B cell (primary cell): ENCODE data around the gene MSH2. TPM values are rescaled to one million over a fixed set of nuclear protein-coding genes. Genes with fewer than 3 reads are reported as not detected.

Source experiments
- ATAC-seq: fragments of 200-7000 bp; cut with Tn5 transposase; one replicate; pipeline ENCODE4 v1.10.0; 2021; ENCODE audit warnings: low read depth, mild to moderate bottlenecking, moderate number of reproducible peaks, moderate library complexity
- CTCF ChIA-PET: fragments of 350-600 bp; sonication (Branson Sonifier 250); formaldehyde crosslinking; loops from one replicate; lab custom pipeline; 2021; ENCODE audit warnings: antibody characterized with exemption, inconsistent platforms; lab: Charles Lee
- POLR2A ChIA-PET: fragments of 350-600 bp; sonication (Branson Sonifier 250); formaldehyde crosslinking; loops from one replicate; lab custom pipeline; 2021; ENCODE audit warnings: antibody characterized with exemption; lab: Charles Lee
- DNase-seq: peaks from one replicate; pipeline ENCODE4 v3.0.0; 2013
- H2AFZ ChIP-seq: 2 replicates; pipeline ENCODE4 v1.6.1; 2012; ENCODE audit warnings: mild to moderate bottlenecking, low read depth, low read length; ENCODE audit not compliant: insufficient read depth, poor library complexity, severe bottlenecking
- H3K27ac ChIP-seq, 2 donors: 1 replicate in 1 of 2; 2 replicates in 1 of 2; pipeline ENCODE4 v1.5.1; 2012 to 2013; ENCODE audit warnings: low read length in 2 of 2, mild to moderate bottlenecking in 2 of 2, moderate library complexity in 1 of 2
- H3K27me3 ChIP-seq, 4 experiments: fragments of 200-600 bp in 1 of 4; sonication (generic) in 1 of 4; replicated peaks in 1 of 4; 1 replicate in 2 of 4; 2 replicates in 2 of 4; pipeline versions ENCODE4 v1.6.1 to v1.7.0; 2013 to 2016; ENCODE audit warnings: low read length in 3 of 4, mild to moderate bottlenecking in 2 of 4, mixed read lengths in 1 of 4, moderate library complexity in 1 of 4; ENCODE audit not compliant: insufficient read depth in 4 of 4, control insufficient read depth in 3 of 4; ENCODE audit errors: control extremely low read depth in 1 of 4
- H3K36me3 ChIP-seq, 2 experiments: replicated peaks in 1 of 2; 1 replicate in 1 of 2; 2 replicates in 1 of 2; pipeline versions ENCODE4 v1.6.1 to v1.7.1; 2013; ENCODE audit warnings: low read length in 1 of 2; ENCODE audit not compliant: insufficient read depth in 2 of 2, control insufficient read depth in 1 of 2; ENCODE audit errors: control extremely low read depth in 1 of 2, extremely low read depth in 1 of 2
- H3K4me1 ChIP-seq, 2 donors: fragments of 200-600 bp in 1 of 2; sonication (generic) in 1 of 2; 1 replicate in 1 of 2; 2 replicates in 1 of 2; pipeline versions ENCODE4 v1.5.1 to v1.6.1; 2013 to 2017; ENCODE audit warnings: low read length in 2 of 2; ENCODE audit not compliant: control insufficient read depth in 2 of 2, insufficient read depth in 2 of 2
- H3K4me2 ChIP-seq: replicated peaks from 2 replicates; pipeline ENCODE3; 2012; ENCODE audit warnings: mild to moderate bottlenecking, low read depth, low read length; ENCODE audit not compliant: poor library complexity, severe bottlenecking
- H3K4me3 ChIP-seq, 5 experiments: fragments of 200-600 bp in 1 of 5; sonication (generic) in 1 of 5; 1 replicate in 3 of 5; 2 replicates in 2 of 5; pipeline versions ENCODE4 v1.5.1 to v1.7.0; 2011 to 2016; ENCODE audit warnings: low read length in 4 of 5, mild to moderate bottlenecking in 4 of 5, low read depth in 2 of 5, control low read depth in 1 of 5, moderate library complexity in 1 of 5; ENCODE audit not compliant: insufficient read depth in 1 of 5; ENCODE audit errors: control extremely low read depth in 1 of 5, extremely low read depth in 1 of 5
- H3K79me2 ChIP-seq: fragments of 200-600 bp; sonication (generic); one replicate; pipeline ENCODE4 v1.6.0; 2016; ENCODE audit warnings: low read length; ENCODE audit not compliant: control insufficient read depth, insufficient read depth
- H3K9ac ChIP-seq: fragments of 200-600 bp; sonication (generic); 2 replicates; pipeline ENCODE4 v1.6.1; 2017; ENCODE audit warnings: mild to moderate bottlenecking, low read length, moderate library complexity
- H3K9me3 ChIP-seq, 3 donors: one replicate each; pipeline versions ENCODE4 v1.6.1 to v1.7.1; 2013; ENCODE audit warnings: low read length in 2 of 3; ENCODE audit not compliant: control insufficient read depth in 2 of 3, insufficient read depth in 1 of 3; ENCODE audit errors: control extremely low read depth in 1 of 3
- H4K20me1 ChIP-seq: 2 replicates; pipeline ENCODE4 v1.6.0; 2012; ENCODE audit warnings: mild to moderate bottlenecking, low read length; ENCODE audit not compliant: insufficient read depth, control insufficient read depth, poor library complexity, severe bottlenecking
- H3K27ac Mint-ChIP-seq: one replicate; pipeline ENCODE4 v1.8.0; 2021; ENCODE audit warnings: mixed read lengths
- H3K27me3 Mint-ChIP-seq: one replicate; pipeline ENCODE4 v1.8.0; 2021; ENCODE audit warnings: mixed read lengths
- H3K4me1 Mint-ChIP-seq: one replicate; pipeline ENCODE4 v1.8.0; 2021; ENCODE audit warnings: mixed read lengths
- H3K4me3 Mint-ChIP-seq: one replicate; pipeline ENCODE4 v1.8.0; 2021; ENCODE audit warnings: mixed read lengths
- H3K9me3 Mint-ChIP-seq: one replicate; pipeline ENCODE4 v1.8.0; 2022; ENCODE audit warnings: mixed read lengths; ENCODE audit not compliant: insufficient read depth
- CTCF ChIP-seq: fragments of 200-600 bp; IDR thresholded peaks from one replicate; pipeline ENCODE4 v1.8.0; 2022; ENCODE audit warnings: antibody characterized with exemption, mild to moderate bottlenecking
- EZH2 ChIP-seq: IDR thresholded peaks from 2 replicates; pipeline ENCODE4 v1.6.1; 2012; ENCODE audit warnings: borderline replicate concordance, low read depth, mild to moderate bottlenecking, moderate library complexity, low read length; ENCODE audit not compliant: insufficient read depth, poor library complexity, severe bottlenecking
- WGBS: methylation state at CpG from one replicate; pipeline ENCODE4 v1.1.5; 2013; ENCODE audit warnings: missing lambda C conversion rate; ENCODE audit not compliant: insufficient coverage; 5-methylcytosine and 5-hydroxymethylcytosine counted together
- intact Hi-C: fragments of 100-400 bp; cut with micrococcal nuclease; formaldehyde crosslinking; loops from one replicate; pipeline ENCODE4 v1.10.0; 2022
- polyA plus RNA-seq: library from polyadenylated mRNA; depleted of rRNA; stranded (reverse); fragments of >200 nt; gene quantifications from 2 replicates; pipeline ENCODE4 v1.2.3, GENCODE V29; 2012
- total RNA-seq, 2 donors: library from RNA; stranded (reverse); fragments of 120-200 nt in 1 of 2; gene quantifications; 1 replicate in 1 of 2; 2 replicates in 1 of 2; pipeline versions ENCODE4 v1.2.3 to v1.2.4, GENCODE V29; 2013 to 2022

MSH2 gene
- total and polyA plus RNA-seq, 2 donors (not counting 1 experiment from before 2014, with no cell fraction given), result 7.4 to 21.9 TPM

- no peak overlapping the region for H3K27ac ChIP-seq
- no peak overlapping the region for H3K4me2 ChIP-seq
- 100% methylated on average over 1 of the region's 5 CpGs for WGBS
- ATAC-seq, result no peak
- no peaks in the 10 kb centered on the region for H3K79me2 ChIP-seq
- Mint-ChIP-seq H3K27me3 (no peaks in the 10 kb centered on the region), H3K4me3 (no peak overlapping the region), H3K9me3 (no peaks in the 10 kb centered on the region), H3K4me1 (peaks cover 10% of the 10 kb centered on the region), H3K27ac (no peak overlapping the region)
- ChIA-PET POLR2A (no interaction called here), CTCF (interaction anchor here (1.0 kb wide), 1 partner anchor 283 kb away, joined by 6 read pairs; no protein-coding TSS in a partner anchor)
- no peaks in the 10 kb centered on the region for H3K27me3 ChIP-seq
- H4K20me1 ChIP-seq, result no peaks in the 10 kb centered on the region
- no peak for DNase-seq
- H3K9me3 ChIP-seq, result no peaks in the 10 kb centered on the region
- TF ChIP-seq CTCF (no peak), EZH2 (no peak)
- H3K36me3 ChIP-seq, result peaks cover 2 to 23% of the 10 kb centered on the region in 2 experiments
- H3K9ac ChIP-seq, result no peak overlapping the region
- H2AFZ ChIP-seq, result no peak overlapping the region
- intact Hi-C loops, result no loop called here
- H3K4me1 ChIP-seq, result peaks cover 10% of the 10 kb centered on the region in 2 donors
- H3K4me3 ChIP-seq, result no peak overlapping the region
These were observed 81.4 kb downstream of the MSH2 start for GRCh38 chr2:47484396-47484795.

GRCh38 chr2:47485177-47485576 is 82.2 kb downstream of the MSH2 start:
- no peak overlapping the region for H3K27ac ChIP-seq
- intact Hi-C loops, result no loop called here
- 100% methylated on average over 1 of the region's 3 CpGs for WGBS
- Mint-ChIP-seq H3K9me3 (no peaks in the 10 kb centered on the region), H3K4me1 (peaks cover 10% of the 10 kb centered on the region), H3K27ac (no peak overlapping the region), H3K4me3 (no peak overlapping the region), H3K27me3 (no peaks in the 10 kb centered on the region)
- no peaks in the 10 kb centered on the region for H3K27me3 ChIP-seq
- peaks cover 2 to 22% of the 10 kb centered on the region in 2 experiments for H3K36me3 ChIP-seq
- CTCF ChIA-PET, result interaction anchor here (1.0 to 1.2 kb wide), 2 partner anchors 48 to 282 kb away, joined by 3 to 6 read pairs; no protein-coding TSS in a partner anchor
- no peaks in the 10 kb centered on the region for H3K79me2 ChIP-seq
- H3K9me3 ChIP-seq, result no peaks in the 10 kb centered on the region
- H3K4me2 ChIP-seq, result no peak overlapping the region
- POLR2A ChIA-PET, result no interaction called here
- H4K20me1 ChIP-seq, result no peaks in the 10 kb centered on the region
- no peak overlapping the region for H3K4me3 ChIP-seq
- H3K4me1 ChIP-seq, result peaks cover 10% of the 10 kb centered on the region in 2 donors
- no peak for ATAC-seq
- no peak for DNase-seq
- H2AFZ ChIP-seq, result no peak overlapping the region
- H3K9ac ChIP-seq, result no peak overlapping the region
- TF ChIP-seq CTCF, result no peak
- TF ChIP-seq EZH2, result no peak
